Measurements from ENCODE around the gene PLK1.

DNA sequence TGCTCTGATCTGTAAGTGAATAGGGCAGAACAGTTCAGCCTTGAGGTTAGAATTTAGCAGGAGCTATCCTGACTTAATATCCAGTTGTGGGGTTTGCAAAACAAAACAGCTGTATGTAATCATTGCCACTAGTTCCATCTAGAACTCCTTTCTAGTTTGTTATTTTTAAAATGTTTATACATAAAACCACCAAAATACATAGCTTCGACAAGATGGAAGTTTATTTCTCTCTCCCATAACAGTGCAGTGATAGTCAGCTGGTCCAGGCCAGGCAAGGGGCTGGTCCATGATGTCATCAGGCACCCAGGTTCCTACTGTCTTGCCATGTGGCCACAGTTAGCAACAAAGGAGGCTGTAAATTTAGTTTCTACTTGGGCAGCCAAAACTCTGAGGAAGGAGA is 10.5 kb upstream of the PLK1 start:
- TF ChIP-seq, protein P1, sequence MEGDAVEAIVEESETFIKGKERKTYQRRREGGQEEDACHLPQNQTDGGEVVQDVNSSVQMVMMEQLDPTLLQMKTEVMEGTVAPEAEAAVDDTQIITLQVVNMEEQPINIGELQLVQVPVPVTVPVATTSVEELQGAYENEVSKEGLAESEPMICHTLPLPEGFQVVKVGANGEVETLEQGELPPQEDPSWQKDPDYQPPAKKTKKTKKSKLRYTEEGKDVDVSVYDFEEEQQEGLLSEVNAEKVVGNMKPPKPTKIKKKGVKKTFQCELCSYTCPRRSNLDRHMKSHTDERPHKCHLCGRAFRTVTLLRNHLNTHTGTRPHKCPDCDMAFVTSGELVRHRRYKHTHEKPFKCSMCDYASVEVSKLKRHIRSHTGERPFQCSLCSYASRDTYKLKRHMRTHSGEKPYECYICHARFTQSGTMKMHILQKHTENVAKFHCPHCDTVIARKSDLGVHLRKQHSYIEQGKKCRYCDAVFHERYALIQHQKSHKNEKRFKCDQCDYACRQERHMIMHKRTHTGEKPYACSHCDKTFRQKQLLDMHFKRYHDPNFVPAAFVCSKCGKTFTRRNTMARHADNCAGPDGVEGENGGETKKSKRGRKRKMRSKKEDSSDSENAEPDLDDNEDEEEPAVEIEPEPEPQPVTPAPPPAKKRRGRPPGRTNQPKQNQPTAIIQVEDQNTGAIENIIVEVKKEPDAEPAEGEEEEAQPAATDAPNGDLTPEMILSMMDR (IDR thresholded peaks at IDR 0.05): no peak
- no peak for TF ChIP-seq POLR2A (IDR thresholded peaks at IDR 0.05)

Data from testis (tissue), 2 donors.